K562 (cell line): Measurements from ENCODE around the gene CACTIN. TPM values are rescaled to one million over a fixed set of nuclear protein-coding genes. Genes with fewer than 3 reads are reported as not detected.

Experiments
- BCLAF1 ChIP-seq, 2 experiments: fragments of 450-650 bp in 1 of 2; IDR thresholded peaks; 2 replicates each; pipeline ENCODE4 v1.6.1; 2011 to 2017; ENCODE audit warnings: low read depth in 2 of 2, antibody characterized with exemption in 1 of 2, borderline replicate concordance in 1 of 2, low read length in 1 of 2, mild to moderate bottlenecking in 1 of 2, mixed read lengths in 1 of 2; ENCODE audit not compliant: control insufficient read depth in 1 of 2
- CTBP1 ChIP-seq: fragments of 450-650 bp; IDR thresholded peaks from 2 replicates; pipeline ENCODE4 v1.6.1; 2016; ENCODE audit warnings: borderline replicate concordance
- DMBX1 ChIP-seq: fragments of 250-450 bp; sonication (Bioruptor Pico); IDR thresholded peaks from 2 replicates; pipeline ENCODE4 v1.8.0; 2022; ENCODE audit warnings: inconsistent platforms, mild to moderate bottlenecking, moderate library complexity, borderline replicate concordance
- FOXM1 ChIP-seq, 2 experiments: fragments of 450-650 bp in 1 of 2; sonication (generic) in 1 of 2; formaldehyde crosslinking in 1 of 2; IDR thresholded peaks; 2 replicates each; pipeline versions ENCODE4 v1.6.1 to v1.9.0; 2017 to 2022; ENCODE audit warnings: low read depth in 2 of 2, mild to moderate bottlenecking in 2 of 2, missing genetic modification reagents in 1 of 2, moderate library complexity in 1 of 2
- HOMEZ ChIP-seq: fragments of 250-450 bp; sonication (Bioruptor Pico); IDR thresholded peaks from 2 replicates; pipeline ENCODE4 v1.4.0; 2020; ENCODE audit warnings: mild to moderate bottlenecking, moderate library complexity
- MCM5 ChIP-seq: fragments of 450-650 bp; IDR thresholded peaks from 2 replicates; pipeline ENCODE4 v1.6.1; 2016; ENCODE audit warnings: low read depth
- POLR2AphosphoS2 ChIP-seq: IDR thresholded peaks from 2 replicates; pipeline ENCODE4 v1.6.1; 2012; ENCODE audit warnings: low read length, improper control_type of control experiment
- PRMT5 ChIP-seq: sonication (generic); formaldehyde crosslinking; IDR thresholded peaks from 2 replicates; pipeline ENCODE4 v1.5.0; 2020; ENCODE audit warnings: missing genetic modification reagents
- UBTF ChIP-seq, 2 experiments: IDR thresholded peaks; 2 replicates each; pipeline ENCODE4 v1.6.1; 2012; ENCODE audit warnings: improper control_type of control experiment in 2 of 2, low read depth in 2 of 2, low read length in 2 of 2, borderline replicate concordance in 1 of 2
- ZBTB33 ChIP-seq: sonication (generic); formaldehyde crosslinking; IDR thresholded peaks from 2 replicates; pipeline ENCODE4 v1.8.1; 2023; ENCODE audit warnings: mild to moderate bottlenecking, missing genetic modification reagents
- ZNF239 ChIP-seq: fragments of 250-450 bp; sonication (Bioruptor Pico); IDR thresholded peaks from 2 replicates; pipeline ENCODE4 v1.4.0; 2020; ENCODE audit warnings: mild to moderate bottlenecking
- ZNF395 ChIP-seq: fragments of 200-800 bp; sonication (Bioruptor generic); IDR thresholded peaks from 2 replicates; pipeline ENCODE4 v1.6.1; 2017; ENCODE audit warnings: missing genetic modification characterization, missing compliant biosample characterization
- ZNF511 ChIP-seq: sonication (generic); formaldehyde crosslinking; IDR thresholded peaks from 2 replicates; pipeline ENCODE4 v1.8.0; 2022; ENCODE audit warnings: mild to moderate bottlenecking, missing genetic modification reagents
- polyA plus RNA-seq, 8 experiments: library from polyadenylated mRNA; depleted of rRNA in 4 of 8; stranded (reverse) in 5 of 8; unstranded in 3 of 8; fragments of >200 nt; fragmentation: Nextera tagmentation in 2 of 8; fragmentation: Illumina TruSeq in 1 of 8; extraction: Ambion mirVana in 2 of 8; extraction: Trizol in 1 of 8; gene quantifications; 2 replicates each; pipeline versions ENCODE4 v1.2.1 to v1.2.3, GENCODE V29; 2011 to 2014; ENCODE audit warnings: inconsistent platforms in 1 of 8, missing spikeins in 1 of 8
- total RNA-seq, 7 experiments: library from RNA; depleted of rRNA in 6 of 7; stranded (reverse); fragments of >200 nt in 6 of 7; fragmentation: Illumina TruSeq in 2 of 7; extraction: Trizol in 2 of 7; gene quantifications; 2 replicates each; pipeline versions ENCODE4 v1.2.1 to v1.2.3, GENCODE V29; 2011 to 2021; ENCODE audit warnings: low replicate concordance in 1 of 7

The CACTIN gene
- total and polyA plus RNA-seq, 9 of the 15 experiments (the other 6 are each of a cell fraction or from before 2014, with no cell fraction given) = 0.15 to 49.2 (median 15.0) TPM

- TF ChIP-seq BCLAF1 (IDR thresholded peaks at IDR 0.05; ENCODE audit: borderline replicate concordance in 1 of 2, control insufficient read depth in 1 of 2, low read depth in 2 of 2, low read length in 1 of 2) = no peak
- peak; percentile 72; the same call in 1 of the 2 replicates for TF ChIP-seq POLR2AphosphoS2
- no peak for TF ChIP-seq ZNF239 (CRISPR knock-in tag)
- peak; percentile 90 for TF ChIP-seq ZBTB33 (CRISPR knock-in tag)
- no peak for TF ChIP-seq ZNF511 (CRISPR knock-in tag)
- no peak for TF ChIP-seq HOMEZ (CRISPR knock-in tag)
- TF ChIP-seq PRMT5 (CRISPR knock-in tag) = no peak
- TF ChIP-seq CTBP1 = 0 out of 2 replicates have a peak, but pooled peaks have one; percentile 24
- TF ChIP-seq UBTF (IDR thresholded peaks at IDR 0.05; ENCODE audit: borderline replicate concordance in 1 of 2, low read depth in 2 of 2, low read length in 2 of 2) = no peak
- no peak for TF ChIP-seq FOXM1 (IDR thresholded peaks at IDR 0.05; ENCODE audit: low read depth)
- TF ChIP-seq FOXM1 (CRISPR knock-in tag; IDR thresholded peaks at IDR 0.05; ENCODE audit: low read depth) = no peak
- peak; percentile 73; the same call in 1 of the 2 replicates for TF ChIP-seq DMBX1 (CRISPR knock-in tag)
- TF ChIP-seq MCM5 = no peak
- TF ChIP-seq ZNF395 (CRISPR knock-in tag) = peak; percentile 72; the same call in 1 of the 2 replicates
Measured at GRCh38 chr19:3612901-3613741, 13.5 kb downstream of the CACTIN start (continued).
